Dermis lymphatic vessel endothelial cell (primary cell): Measurements from ENCODE around the gene ANXA6. TPM values are rescaled to one million over a fixed set of nuclear protein-coding genes. Genes with fewer than 3 reads are reported as not detected.

Source experiments
- total RNA-seq: library from RNA; depleted of rRNA; stranded (reverse); fragments of >200 nt; gene quantifications from 2 replicates; pipeline ENCODE4 v1.2.1, GENCODE V29; 2014

ANXA6 gene
- total RNA-seq = 7.1 and 15.8 TPM in 2 replicates

GRCh38 chr5:151157426-151158286 lies at the start of gene ANXA6:
ANXA6 (minus strand) TSS chr5:151157779; CDS start chr5:151147901, 9,878 bp downstream.

GRCh38 chr5:151080613-151081430 lies 76.8 kb downstream of the ANXA6 start, which contains the start of gene TNIP1:
TNIP1 (minus strand) TSS chr5:151081034; CDS start chr5:151065095, 15,939 bp downstream.

Other genes with a start within 250 kb of the ANXA6 start
- 3.4 and 5.2 TPM in 2 replicates for gene GPX3, start 137.2 kb downstream of the ANXA6 start, total RNA-seq
- gene TNIP1, start 76.7 kb downstream of the ANXA6 start, total RNA-seq = 77.8 and 85.3 TPM in 2 replicates
- gene CCDC69, start 66.3 kb upstream of the ANXA6 start, total RNA-seq = 0.54 and 1.5 TPM in 2 replicates
- 11.4 and 15.3 TPM in 2 replicates for gene GM2A, start 95.4 kb upstream of the ANXA6 start, total RNA-seq
- gene SLC36A3, start 146.0 kb upstream of the ANXA6 start, total RNA-seq = not detected in 2 replicates
- not detected in 2 replicates for gene SLC36A2, start 189.8 kb upstream of the ANXA6 start, total RNA-seq